MV-4-11 (cell line): ENCODE results near the gene FNDC7.
"Not testable (repeated sequence)": the region's sequence is repeated elsewhere in the genome, so short reads cannot be mapped to it uniquely, and the experiment has no call there.

Experiments
- DNase-seq: peaks from one replicate; lab custom pipeline; 2025; lab: John Stamatoyannopoulos, UW

The FNDC7 gene

DNA sequence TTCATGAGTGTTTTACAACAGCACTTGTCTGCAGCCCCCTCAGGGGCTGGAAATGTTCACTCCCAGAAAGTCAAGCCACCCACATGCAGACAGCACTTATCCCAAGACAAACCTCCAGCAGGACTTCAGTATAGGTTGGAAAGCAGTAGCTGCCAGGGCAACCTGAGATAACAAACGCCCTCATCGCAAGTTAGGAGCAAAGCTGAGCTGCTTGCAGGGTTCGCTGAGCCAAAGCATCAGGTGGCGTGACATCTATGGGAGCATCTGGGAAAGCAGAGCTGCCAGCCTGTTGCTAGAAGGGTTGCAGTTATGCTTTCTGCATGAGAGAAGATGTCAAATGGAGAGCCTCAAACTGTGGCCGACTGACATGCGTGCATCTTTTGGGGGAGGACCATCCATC is 29.5 kb downstream of the FNDC7 start:
- DNase-seq = no peak

GRCh38 chr1:108745980-108746381 is 33.3 kb downstream of the FNDC7 start:
- no peak for DNase-seq

- peak; percentile 94 for DNase-seq
Observed at GRCh38 chr1:108746382-108747170, 33.9 kb downstream of the FNDC7 start, which contains the start of gene STXBP3. STXBP3 (plus strand) TSS chr1:108746674; CDS start chr1:108746738, 64 bp downstream.

GRCh38 chr1:108747171-108747850 is 34.6 kb downstream of the FNDC7 start:
- peak; percentile 75 for DNase-seq

- peak; percentile 31 for DNase-seq
Observed at GRCh38 chr1:108747898-108748297, 35.2 kb downstream of the FNDC7 start.

GRCh38 chr1:108749081-108749480 is 36.4 kb downstream of the FNDC7 start:
- no peak for DNase-seq

DNA sequence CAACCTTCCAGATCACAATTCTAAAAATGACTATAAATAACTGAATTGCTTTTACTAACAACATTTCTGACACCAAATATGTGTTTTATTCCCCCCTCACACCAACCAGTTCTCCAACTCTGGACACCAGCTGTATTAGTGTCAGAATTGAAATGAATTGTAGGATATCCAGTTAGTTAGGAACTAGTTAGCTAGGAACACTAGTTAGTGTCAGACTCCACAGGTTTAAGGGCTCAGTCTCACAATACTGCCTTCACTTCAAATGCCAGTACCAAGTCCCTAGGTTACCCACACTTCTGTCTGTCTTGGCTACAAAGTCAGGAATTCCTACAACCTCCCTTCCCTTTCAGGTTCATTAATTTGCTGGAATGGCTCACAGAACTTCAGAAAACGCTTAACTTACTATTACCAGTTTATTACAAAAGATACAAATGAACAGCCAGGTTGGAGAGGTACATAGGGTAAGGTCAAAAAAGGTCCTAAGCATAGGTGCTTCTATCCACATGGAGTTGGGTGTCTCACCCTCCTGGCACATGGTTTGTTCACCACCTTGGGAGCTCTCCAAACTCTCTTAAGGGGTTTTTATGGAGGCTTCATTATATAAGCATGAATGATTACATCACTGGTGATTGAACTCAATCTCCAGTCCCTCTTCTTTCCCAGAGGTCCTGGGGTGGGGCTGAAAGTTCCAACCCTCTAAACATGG is 37.9 kb downstream of the FNDC7 start:
- DNase-seq = no peak

DNA sequence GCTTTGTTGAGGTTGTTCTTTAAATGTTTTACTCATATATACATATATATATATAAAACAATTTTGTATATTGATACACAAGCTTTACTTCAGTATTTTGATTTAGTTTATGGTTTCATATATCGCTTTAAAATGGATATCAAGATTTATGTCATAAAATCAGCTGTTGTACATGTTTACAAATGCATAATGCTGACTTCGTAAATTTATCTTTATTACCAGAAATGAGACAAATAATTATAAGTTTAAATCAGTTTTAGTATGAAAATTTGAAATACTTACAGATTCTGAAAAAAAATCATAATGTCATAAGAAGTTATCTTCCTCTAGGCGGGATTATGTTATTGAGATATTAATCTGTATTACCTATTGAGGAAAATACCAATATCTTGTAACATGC is 40.7 kb downstream of the FNDC7 start:
- no peak for DNase-seq

- DNase-seq = no peak
Observed at GRCh38 chr1:108758796-108759195, 46.1 kb downstream of the FNDC7 start.

DNA sequence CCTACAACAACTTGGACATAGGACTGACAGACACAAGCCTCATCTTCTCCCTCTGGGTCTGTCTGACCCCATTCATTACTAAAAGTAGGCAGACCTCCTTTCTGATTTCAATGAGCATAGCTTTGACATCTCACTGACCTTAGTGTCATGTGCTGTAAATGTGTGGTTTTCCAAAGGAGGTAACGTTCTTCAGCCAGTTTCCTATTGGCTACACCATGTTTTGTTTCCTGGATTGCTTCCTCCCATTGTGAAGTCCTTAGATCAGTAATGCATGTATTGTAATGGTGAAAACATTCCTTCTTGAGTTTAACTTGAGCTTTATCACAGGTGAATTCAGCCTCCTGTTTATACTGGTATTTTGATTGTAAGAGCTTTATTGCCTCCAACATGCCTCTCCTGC is 54.4 kb downstream of the FNDC7 start:
- DNase-seq = no peak

DNA sequence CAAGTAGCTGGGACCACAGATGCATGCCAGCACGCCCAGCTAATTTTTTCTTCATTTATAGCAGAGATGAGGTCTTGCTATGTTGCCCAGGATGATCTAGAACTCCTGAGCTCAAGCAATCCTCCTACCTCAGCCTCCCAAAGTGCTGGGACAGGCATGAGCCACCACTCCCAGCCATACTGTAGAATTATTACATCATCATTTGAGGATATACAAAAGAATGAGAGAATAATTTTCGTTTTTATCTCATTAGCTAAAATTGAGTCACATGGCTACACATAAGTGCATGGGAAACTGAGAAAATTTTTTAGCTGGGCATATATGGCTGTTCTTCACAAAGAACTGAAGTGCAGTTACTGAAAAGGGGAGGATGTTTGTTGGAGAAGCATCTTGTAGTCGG is 55.0 kb downstream of the FNDC7 start:
- DNase-seq = no peak

- DNase-seq = no peak
Observed at GRCh38 chr1:108777839-108778238, 65.1 kb downstream of the FNDC7 start.

GRCh38 chr1:108779455-108779854 is 66.7 kb downstream of the FNDC7 start:
- no peak for DNase-seq

DNA sequence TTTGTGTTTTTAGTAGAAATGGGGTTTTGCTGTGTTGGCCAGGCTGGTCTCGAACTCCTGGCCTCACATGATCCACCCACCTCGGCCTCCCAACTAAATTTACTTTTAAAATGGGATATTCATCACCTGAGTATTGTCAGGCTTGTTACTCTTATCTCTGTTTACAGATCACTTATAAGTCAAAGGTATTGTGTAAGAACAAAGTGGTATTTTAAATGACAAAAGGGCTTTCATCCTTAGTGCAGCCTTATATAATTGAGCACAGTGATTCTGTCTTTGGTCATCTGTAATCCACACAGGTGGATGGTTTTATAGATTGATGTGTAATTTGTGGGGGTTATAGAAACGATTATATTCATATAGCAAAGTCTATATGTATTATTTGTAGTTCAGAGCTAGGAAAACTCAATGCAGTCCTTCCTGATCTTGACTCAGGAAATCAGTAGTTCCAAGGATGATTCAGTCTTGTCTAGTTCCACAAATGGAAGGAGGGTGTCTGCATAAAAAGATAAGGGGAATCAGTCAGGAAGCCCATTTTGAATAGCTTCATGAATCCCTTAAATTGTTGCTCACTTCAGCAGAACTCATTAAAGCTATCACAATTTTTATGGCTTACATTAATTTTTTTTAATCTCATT is 68.3 kb downstream of the FNDC7 start:
- DNase-seq = no peak

GRCh38 chr1:108781575-108781944 is 68.9 kb downstream of the FNDC7 start:
- not testable (repeated sequence) for DNase-seq

DNA sequence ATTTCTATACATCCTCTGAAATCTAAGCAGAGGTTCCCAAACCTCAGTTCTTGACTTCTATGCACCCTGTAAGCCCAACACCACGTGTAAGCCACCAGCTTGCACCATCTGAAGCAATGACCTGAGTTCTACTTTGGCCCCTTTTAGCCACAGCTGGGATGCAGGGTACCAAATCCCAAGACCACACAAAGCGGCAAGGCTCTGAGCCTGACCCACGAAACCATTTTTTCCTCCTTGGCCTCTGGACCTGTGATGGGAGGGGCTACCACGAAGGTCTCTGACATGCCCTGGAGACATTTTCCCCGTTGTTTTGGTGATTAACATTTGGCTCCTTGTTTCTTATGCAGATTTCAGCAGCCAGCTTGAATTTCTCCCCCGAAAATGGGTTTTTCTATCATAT is 72.6 kb downstream of the FNDC7 start:
- DNase-seq = no peak

DNA sequence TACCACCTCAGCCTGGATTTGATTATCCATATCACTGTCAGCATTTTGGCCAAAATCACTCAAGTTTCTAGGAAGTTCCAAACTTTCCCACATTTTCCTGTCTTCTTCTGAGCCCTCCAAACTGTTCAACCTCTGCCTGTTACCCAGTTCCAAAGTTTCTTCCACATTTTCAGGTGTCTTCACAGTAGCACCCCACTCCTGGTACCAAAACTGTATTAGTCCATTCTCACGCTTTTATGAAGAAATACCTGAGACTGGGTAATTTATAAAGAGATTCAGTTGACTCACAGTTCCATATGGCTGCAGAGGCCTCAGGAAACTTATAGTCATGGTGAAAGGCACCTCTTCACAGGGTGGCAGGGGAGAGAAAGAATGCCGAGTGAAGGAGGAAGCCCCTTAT is 73.2 kb downstream of the FNDC7 start:
- no peak for DNase-seq

DNA sequence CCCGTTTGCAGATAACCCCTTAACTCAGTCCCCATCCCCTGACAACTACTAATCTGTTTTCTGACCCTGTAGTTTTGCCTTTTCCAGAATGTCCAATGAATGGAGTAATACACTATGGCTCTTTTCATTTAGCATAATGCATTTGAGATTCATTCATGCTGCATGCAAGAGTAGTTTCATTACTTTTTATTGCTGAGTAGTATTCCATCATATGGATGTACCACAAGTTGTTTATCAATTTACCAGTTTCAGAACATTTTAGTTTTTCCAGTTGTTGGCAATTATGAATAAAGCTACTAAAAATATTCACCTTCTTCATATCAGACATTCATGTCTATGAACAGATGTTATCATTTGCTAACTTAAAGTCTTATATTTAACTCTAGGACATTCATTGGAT is 79.1 kb downstream of the FNDC7 start:
- no peak for DNase-seq
